ENCODE measurements around the gene NAT14. TPM values are rescaled to one million over a fixed set of nuclear protein-coding genes. Genes with fewer than 3 reads are reported as not detected.
A peak's percentile ranks its signal among the peaks of the same experiment; 100 is the strongest.

NAT14 gene
- total RNA-seq, 1 experiment from 2014 or later = 49.6 TPM

DNA sequence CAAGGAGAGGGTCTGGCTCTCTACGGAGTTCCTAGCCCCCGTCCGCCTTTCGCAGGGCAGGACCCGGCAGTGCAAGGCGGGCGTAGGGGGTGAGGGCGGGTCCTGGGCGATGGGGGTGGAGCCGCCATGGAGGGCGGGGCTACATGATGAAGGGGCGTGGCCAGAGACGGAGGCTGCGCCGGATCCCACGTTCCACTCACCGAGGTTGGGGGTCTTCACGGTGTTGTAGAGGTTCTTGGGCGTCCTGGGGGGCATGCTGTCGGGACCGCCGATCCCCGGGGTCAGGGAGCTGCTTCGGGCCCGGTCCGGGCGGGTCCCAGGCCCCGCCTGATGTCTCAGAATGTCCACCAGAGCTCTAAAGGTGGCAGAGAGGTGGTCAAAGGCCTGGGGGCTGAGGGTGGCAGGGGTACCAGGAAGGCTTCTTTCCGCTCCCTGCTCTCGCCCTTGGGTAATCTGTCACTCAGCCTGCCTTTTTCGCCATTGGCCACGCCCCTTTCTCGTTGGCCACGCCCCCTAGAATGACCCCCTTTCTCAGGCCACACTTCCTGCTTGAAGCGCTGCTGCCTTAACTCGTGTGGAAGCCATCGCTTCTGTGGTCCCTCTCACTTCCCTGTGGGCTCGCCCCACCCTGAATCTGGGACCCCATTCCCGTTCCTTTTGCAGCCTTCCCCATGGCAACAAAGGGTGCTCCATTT, 44.4 kb upstream of the NAT14 start:
- H3K27ac Mint-ChIP-seq (ENCODE audit: unreplicated experiment) = no peak overlapping the region
- BruUV-seq (replicated peaks) = no TSS peak

GRCh38 chr19:55441319-55441691, 43.7 kb upstream of the NAT14 start:
- CTCF ChIA-PET = no interaction called here
- intact Hi-C loops (cut with micrococcal nuclease; ENCODE audit: unreplicated experiment) = no loop called here
- no TSS peak for BruUV-seq (replicated peaks)

More for the DNA sequence above, 44.4 kb upstream of the NAT14 start:
- DNase-seq = no peak
- TF ChIP-seq, protein P1, sequence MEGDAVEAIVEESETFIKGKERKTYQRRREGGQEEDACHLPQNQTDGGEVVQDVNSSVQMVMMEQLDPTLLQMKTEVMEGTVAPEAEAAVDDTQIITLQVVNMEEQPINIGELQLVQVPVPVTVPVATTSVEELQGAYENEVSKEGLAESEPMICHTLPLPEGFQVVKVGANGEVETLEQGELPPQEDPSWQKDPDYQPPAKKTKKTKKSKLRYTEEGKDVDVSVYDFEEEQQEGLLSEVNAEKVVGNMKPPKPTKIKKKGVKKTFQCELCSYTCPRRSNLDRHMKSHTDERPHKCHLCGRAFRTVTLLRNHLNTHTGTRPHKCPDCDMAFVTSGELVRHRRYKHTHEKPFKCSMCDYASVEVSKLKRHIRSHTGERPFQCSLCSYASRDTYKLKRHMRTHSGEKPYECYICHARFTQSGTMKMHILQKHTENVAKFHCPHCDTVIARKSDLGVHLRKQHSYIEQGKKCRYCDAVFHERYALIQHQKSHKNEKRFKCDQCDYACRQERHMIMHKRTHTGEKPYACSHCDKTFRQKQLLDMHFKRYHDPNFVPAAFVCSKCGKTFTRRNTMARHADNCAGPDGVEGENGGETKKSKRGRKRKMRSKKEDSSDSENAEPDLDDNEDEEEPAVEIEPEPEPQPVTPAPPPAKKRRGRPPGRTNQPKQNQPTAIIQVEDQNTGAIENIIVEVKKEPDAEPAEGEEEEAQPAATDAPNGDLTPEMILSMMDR (IDR thresholded peaks at IDR 0.05; ENCODE audit: unreplicated experiment) = no peak
- Mint-ChIP-seq H3K4me1 (ENCODE audit: low read depth, unreplicated experiment) (peaks cover 13% of the 10 kb centered on the region), H3K36me3 (ENCODE audit: insufficient read depth, unreplicated experiment) (peaks cover 4% of the 10 kb centered on the region), H3K27me3 (ENCODE audit: unreplicated experiment) (no peaks in the 10 kb centered on the region), H3K9me3 (ENCODE audit: low read depth, unreplicated experiment) (peaks cover 3% of the 10 kb centered on the region), H3K4me3 (ENCODE audit: low read depth, unreplicated experiment) (no peak overlapping the region)
- intact Hi-C loops (cut with micrococcal nuclease; ENCODE audit: unreplicated experiment) = no loop called here
- CTCF ChIA-PET = no interaction called here

DNA sequence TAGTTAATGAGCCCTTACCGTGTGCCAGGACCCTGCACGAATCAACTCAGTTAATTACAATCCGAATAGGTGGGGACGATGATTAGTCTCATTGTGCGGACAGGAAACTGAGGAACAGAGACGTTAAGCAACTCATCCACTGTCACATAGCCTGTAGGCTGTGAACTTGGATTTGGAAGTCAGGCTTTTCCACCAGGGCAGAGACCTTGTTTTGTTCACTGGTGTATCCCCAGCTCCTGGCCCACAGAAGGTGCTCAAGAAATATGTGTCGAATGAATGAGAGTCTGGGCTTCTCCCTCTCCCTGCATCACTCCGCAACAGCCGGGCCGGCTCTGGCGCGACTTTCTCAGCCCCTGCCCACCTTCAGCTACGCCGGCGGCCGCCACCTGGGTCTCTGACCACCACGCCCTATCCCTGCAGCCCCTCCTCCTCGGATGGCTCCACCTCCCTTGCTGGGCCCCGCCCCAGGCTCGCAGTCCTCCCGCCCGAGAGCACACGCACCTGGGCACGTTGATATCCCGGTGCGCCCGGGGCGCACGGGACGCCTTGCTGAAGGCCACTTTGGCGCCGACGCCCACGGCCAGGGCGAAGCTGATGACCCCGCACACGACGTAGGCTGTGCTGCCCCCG, 43.2 kb upstream of the NAT14 start:
- peak; percentile 44 for DNase-seq
- no peaks in the 10 kb centered on the region for H3K27me3 Mint-ChIP-seq (ENCODE audit: unreplicated experiment)
- CTCF ChIA-PET = no interaction called here
- BruUV-seq (replicated peaks) = no TSS peak
- no peak overlapping the region for H3K4me3 Mint-ChIP-seq (ENCODE audit: low read depth, unreplicated experiment)
- peaks cover 4% of the 10 kb centered on the region for H3K36me3 Mint-ChIP-seq (ENCODE audit: insufficient read depth, unreplicated experiment)
- H3K4me1 Mint-ChIP-seq (ENCODE audit: low read depth, unreplicated experiment) = peaks cover 13% of the 10 kb centered on the region
- H3K27ac Mint-ChIP-seq (ENCODE audit: unreplicated experiment) = no peak overlapping the region
- peaks cover 3% of the 10 kb centered on the region for H3K9me3 Mint-ChIP-seq (ENCODE audit: low read depth, unreplicated experiment)
- intact Hi-C loops (cut with micrococcal nuclease; ENCODE audit: unreplicated experiment) = no loop called here
- TF ChIP-seq, protein P1 (IDR thresholded peaks at IDR 0.05; ENCODE audit: unreplicated experiment) = no peak

More at GRCh38 chr19:55441319-55441691, 43.7 kb upstream of the NAT14 start:
- Mint-ChIP-seq H3K27me3 (ENCODE audit: unreplicated experiment) (no peaks in the 10 kb centered on the region), H3K4me1 (ENCODE audit: low read depth, unreplicated experiment) (peaks cover 13% of the 10 kb centered on the region), H3K27ac (ENCODE audit: unreplicated experiment) (no peak overlapping the region), H3K4me3 (ENCODE audit: low read depth, unreplicated experiment) (no peak overlapping the region), H3K9me3 (ENCODE audit: low read depth, unreplicated experiment) (peaks cover 3% of the 10 kb centered on the region), H3K36me3 (ENCODE audit: insufficient read depth, unreplicated experiment) (peaks cover 4% of the 10 kb centered on the region)
- no peak for DNase-seq
- TF ChIP-seq, protein P1 (IDR thresholded peaks at IDR 0.05; ENCODE audit: unreplicated experiment) = no peak

GRCh38 chr19:55442372-55442961, 42.5 kb upstream of the NAT14 start:
- BruUV-seq (replicated peaks) = no TSS peak
- Mint-ChIP-seq H3K9me3 (ENCODE audit: low read depth, unreplicated experiment) (peaks cover 3% of the 10 kb centered on the region), H3K4me3 (ENCODE audit: low read depth, unreplicated experiment) (no peak overlapping the region), H3K27me3 (ENCODE audit: unreplicated experiment) (no peaks in the 10 kb centered on the region), H3K27ac (ENCODE audit: unreplicated experiment) (no peak overlapping the region), H3K36me3 (ENCODE audit: insufficient read depth, unreplicated experiment) (peaks cover 4% of the 10 kb centered on the region), H3K4me1 (ENCODE audit: low read depth, unreplicated experiment) (peaks cover 13% of the 10 kb centered on the region)
- DNase-seq = no peak
- TF ChIP-seq, protein P1 (IDR thresholded peaks at IDR 0.05; ENCODE audit: unreplicated experiment) = no peak
- CTCF ChIA-PET = no interaction called here
- intact Hi-C loops (cut with micrococcal nuclease; ENCODE audit: unreplicated experiment) = no loop called here

All from Calu3 (cell line).